Measurements from ENCODE around the gene NENF. TPM values are rescaled to one million over a fixed set of nuclear protein-coding genes. Genes with fewer than 3 reads are reported as not detected.
A peak's percentile ranks its signal among the peaks of the same experiment; 100 is the strongest.

The NENF gene
- total RNA-seq, 2 donors from 2014 or later = 43.4 to 43.9 TPM

- TF ChIP-seq CTCF (IDR thresholded peaks at IDR 0.05) = no peak
- Histone ChIP-seq H3K9me3 (no peaks in the 10 kb centered on the region), H3K27me3 (no peaks in the 10 kb centered on the region), H3K4me3 (no peak overlapping the region), H3K36me3 (no peaks in the 10 kb centered on the region), H3K27ac (no peak overlapping the region), H3K9ac (ENCODE audit: low read depth in 2 of 2, low read length in 2 of 2) (no peak overlapping the region), H3K4me1 (no peaks in the 10 kb centered on the region)
- intact Hi-C loops (cut with DNase I) = no loop called here
- DNase-seq = no peak
Measured at GRCh38 chr1:212423879-212424278, 8.8 kb upstream of the NENF start.

- intact Hi-C loops (cut with DNase I) = no loop called here
- no peak for TF ChIP-seq CTCF (IDR thresholded peaks at IDR 0.05)
- H3K4me1 ChIP-seq = no peaks in the 10 kb centered on the region
Measured at GRCh38 chr1:212428496-212428895, 4.2 kb upstream of the NENF start.

GRCh38 chr1:212430416-212430815 lies 2.3 kb upstream of the NENF start:
- intact Hi-C loops (cut with DNase I) = no loop called here
- H3K9ac ChIP-seq (ENCODE audit: low read depth in 2 of 2, low read length in 2 of 2) = no peak overlapping the region
- no peak overlapping the region for H3K27ac ChIP-seq
- H3K4me1 ChIP-seq = no peaks in the 10 kb centered on the region
- H3K36me3 ChIP-seq = no peaks in the 10 kb centered on the region
- no peak overlapping the region for H3K4me3 ChIP-seq
- H3K27me3 ChIP-seq = no peaks in the 10 kb centered on the region
- DNase-seq = no peak
- H3K9me3 ChIP-seq = no peaks in the 10 kb centered on the region
- no peak for TF ChIP-seq CTCF (IDR thresholded peaks at IDR 0.05)

More at GRCh38 chr1:212428496-212428895, 4.2 kb upstream of the NENF start:
- H3K9me3 ChIP-seq = no peaks in the 10 kb centered on the region
- no peak overlapping the region for H3K9ac ChIP-seq (ENCODE audit: low read depth in 2 of 2, low read length in 2 of 2)
- H3K36me3 ChIP-seq = no peaks in the 10 kb centered on the region
- no peak for DNase-seq
- no peak overlapping the region for H3K4me3 ChIP-seq
- H3K27ac ChIP-seq = no peak overlapping the region
- no peaks in the 10 kb centered on the region for H3K27me3 ChIP-seq

- Histone ChIP-seq H3K27me3 (no peaks in the 10 kb centered on the region), H3K36me3 (no peaks in the 10 kb centered on the region), H3K27ac (no peak overlapping the region), H3K9me3 (no peaks in the 10 kb centered on the region), H3K4me3 (no peak overlapping the region), H3K4me1 (no peaks in the 10 kb centered on the region), H3K9ac (ENCODE audit: low read depth in 2 of 2, low read length in 2 of 2) (no peak overlapping the region)
- intact Hi-C loops (cut with DNase I) = no loop called here
- peak; percentile 87 for DNase-seq
- TF ChIP-seq CTCF (IDR thresholded peaks at IDR 0.05) = no peak
Measured at GRCh38 chr1:212430955-212431394, 1.7 kb upstream of the NENF start.

GRCh38 chr1:212431644-212432043 lies 1.1 kb upstream of the NENF start:
- Histone ChIP-seq H3K27me3 (no peaks in the 10 kb centered on the region), H3K9ac (ENCODE audit: low read depth in 2 of 2, low read length in 2 of 2) (no peak overlapping the region), H3K36me3 (no peaks in the 10 kb centered on the region), H3K4me1 (no peaks in the 10 kb centered on the region), H3K27ac (no peak overlapping the region), H3K9me3 (no peaks in the 10 kb centered on the region), H3K4me3 (no peak overlapping the region)
- intact Hi-C loops (cut with DNase I) = no loop called here
- no peak for TF ChIP-seq CTCF (IDR thresholded peaks at IDR 0.05)
- DNase-seq = peak; percentile 40

- no peaks in the 10 kb centered on the region for H3K4me1 ChIP-seq
- H3K27ac ChIP-seq = peak overlapping the region; percentile 18
- peak overlapping the region; percentile 83 for H3K4me3 ChIP-seq
- no peaks in the 10 kb centered on the region for H3K27me3 ChIP-seq
- no peaks in the 10 kb centered on the region for H3K36me3 ChIP-seq
- TF ChIP-seq CTCF (IDR thresholded peaks at IDR 0.05) = no peak
- no peaks in the 10 kb centered on the region for H3K9me3 ChIP-seq
- DNase-seq = no peak
- peak overlapping the region; percentile 24 to 68 for H3K9ac ChIP-seq (ENCODE audit: low read depth in 2 of 2, low read length in 2 of 2)
- intact Hi-C loops (cut with DNase I) = no loop called here
Measured at GRCh38 chr1:212432272-212432660, 454 bp upstream of the NENF start.

All from colonic mucosa (tissue), 4 donors.